ENCODE measurements around the gene CSPG4.
"Not testable (repeated sequence)": the region's sequence is repeated elsewhere in the genome, so short reads cannot be mapped to it uniquely, and the experiment has no call there.

CSPG4 gene

GRCh38 chr15:75693501-75694240, 19.0 kb downstream of the CSPG4 start:
- peak overlapping the region; percentile 63 for H3K9ac ChIP-seq (ENCODE audit: insufficient read length, low read depth)
- TF ChIP-seq SUZ12 (IDR thresholded peaks at IDR 0.05; ENCODE audit: extremely low read depth, insufficient read depth, insufficient read length) (no peak), ZNF274 (IDR thresholded peaks at IDR 0.05; ENCODE audit: low read depth, low read length) (no peak), YY1 (IDR thresholded peaks at IDR 0.05; ENCODE audit: insufficient read depth, insufficient read length) (no peak)

GRCh38 chr15:75693028-75693427, 19.6 kb downstream of the CSPG4 start:
- H3K9ac ChIP-seq (ENCODE audit: insufficient read length, low read depth); DNase-seq (ENCODE audit: low read depth, low spot score); H3K27me3 ChIP-seq (ENCODE audit: insufficient read depth, insufficient read length); H3K4me3 ChIP-seq (ENCODE audit: insufficient read length, low read depth); H3K9me3 ChIP-seq (ENCODE audit: insufficient read depth, low read length): not testable (repeated sequence)
- peaks cover 29% of the 10 kb centered on the region for H3K36me3 ChIP-seq (ENCODE audit: insufficient read depth, insufficient read length, low read length)
- H3K4me1 ChIP-seq (ENCODE audit: insufficient read depth, insufficient read length), result peaks cover 22% of the 10 kb centered on the region

More at GRCh38 chr15:75693501-75694240, 19.0 kb downstream of the CSPG4 start:
- no peak for DNase-seq (ENCODE audit: low read depth, low spot score)
- H3K9me3 ChIP-seq (ENCODE audit: insufficient read depth, low read length), result no peaks in the 10 kb centered on the region
- peaks cover 24% of the 10 kb centered on the region for H3K4me1 ChIP-seq (ENCODE audit: insufficient read depth, insufficient read length)
- no peak overlapping the region for H3K4me3 ChIP-seq (ENCODE audit: insufficient read length, low read depth)
- H3K36me3 ChIP-seq (ENCODE audit: insufficient read depth, insufficient read length, low read length), result peaks cover 22% of the 10 kb centered on the region
- no peaks in the 10 kb centered on the region for H3K27me3 ChIP-seq (ENCODE audit: insufficient read depth, insufficient read length)

DNA sequence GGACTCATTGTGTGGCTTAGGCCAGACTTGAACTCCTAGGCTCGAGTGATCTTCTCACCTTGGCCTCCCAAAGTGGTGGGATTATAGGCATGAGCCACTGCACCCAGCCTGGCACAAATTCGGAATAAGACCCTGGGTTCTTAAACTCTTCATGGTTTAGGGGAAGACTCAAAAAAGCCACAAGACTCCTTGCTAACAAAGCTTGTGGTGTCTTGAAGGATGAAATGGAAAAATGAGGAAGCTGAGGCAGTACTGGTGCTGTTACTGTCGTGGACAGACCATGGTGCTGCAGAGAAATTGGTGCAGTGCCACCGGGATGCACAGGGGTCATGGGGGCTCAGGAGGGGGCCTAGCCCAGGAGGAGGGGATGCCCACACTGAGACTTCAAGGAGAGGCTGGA, 20.3 kb downstream of the CSPG4 start:
- not testable (repeated sequence) for H3K9ac ChIP-seq (ENCODE audit: insufficient read length, low read depth); DNase-seq (ENCODE audit: low read depth, low spot score); H3K9me3 ChIP-seq (ENCODE audit: insufficient read depth, low read length); H3K4me3 ChIP-seq (ENCODE audit: insufficient read length, low read depth); H3K27me3 ChIP-seq (ENCODE audit: insufficient read depth, insufficient read length)
- Histone ChIP-seq H3K36me3 (ENCODE audit: insufficient read depth, insufficient read length, low read length) (peaks cover 36% of the 10 kb centered on the region), H3K4me1 (ENCODE audit: insufficient read depth, insufficient read length) (peaks cover 20% of the 10 kb centered on the region)

GRCh38 chr15:75689429-75689828, 23.2 kb downstream of the CSPG4 start:
- H3K9ac ChIP-seq (ENCODE audit: insufficient read length, low read depth); H3K4me3 ChIP-seq (ENCODE audit: insufficient read length, low read depth); H3K27me3 ChIP-seq (ENCODE audit: insufficient read depth, insufficient read length); DNase-seq (ENCODE audit: low read depth, low spot score); H3K9me3 ChIP-seq (ENCODE audit: insufficient read depth, low read length): not testable (repeated sequence)
- peaks cover 13% of the 10 kb centered on the region for H3K4me1 ChIP-seq (ENCODE audit: insufficient read depth, insufficient read length)
- H3K36me3 ChIP-seq (ENCODE audit: insufficient read depth, insufficient read length, low read length), result peaks cover 49% of the 10 kb centered on the region

DNA sequence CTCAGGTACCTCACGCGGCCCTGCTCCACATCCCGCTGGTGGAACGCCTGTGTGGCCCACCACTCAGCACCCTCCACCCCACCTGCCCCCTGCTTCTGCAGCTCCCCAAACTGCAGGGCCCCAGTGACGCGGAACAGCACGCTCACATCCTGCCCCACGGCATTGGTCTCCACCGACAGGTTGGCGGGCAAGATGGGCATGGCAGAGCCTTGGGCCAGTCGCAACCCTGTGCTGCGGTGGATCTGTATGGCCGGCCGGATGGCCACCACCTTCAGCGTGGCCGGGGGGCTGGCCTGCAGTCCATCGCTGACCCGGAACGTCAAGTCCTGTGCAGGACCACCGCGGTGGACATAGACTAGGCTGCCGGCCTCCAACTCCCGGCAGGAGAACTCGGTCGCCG, 23.8 kb downstream of the CSPG4 start:
- no peaks in the 10 kb centered on the region for H3K9me3 ChIP-seq (ENCODE audit: insufficient read depth, low read length)
- no peak for DNase-seq (ENCODE audit: low read depth, low spot score)
- H3K36me3 ChIP-seq (ENCODE audit: insufficient read depth, insufficient read length, low read length), result peaks cover 54% of the 10 kb centered on the region

DNA sequence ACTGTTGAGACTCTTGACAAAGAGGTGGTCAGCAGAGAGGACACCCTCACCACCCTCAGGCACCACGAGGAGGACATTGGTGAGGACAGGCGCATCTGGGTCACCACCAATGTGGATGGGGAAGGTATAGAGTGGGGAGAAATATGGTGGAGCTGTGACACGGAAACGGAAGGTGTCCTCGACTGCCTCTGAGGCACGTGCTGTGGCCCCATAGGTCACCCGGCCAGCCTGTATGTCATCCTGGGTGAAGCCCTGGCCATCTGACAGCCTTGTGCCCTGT, 24.4 kb downstream of the CSPG4 start:
- Histone ChIP-seq H3K4me1 (ENCODE audit: insufficient read depth, insufficient read length) (peaks cover 5% of the 10 kb centered on the region), H3K36me3 (ENCODE audit: insufficient read depth, insufficient read length, low read length) (peaks cover 54% of the 10 kb centered on the region), H3K4me3 (ENCODE audit: insufficient read length, low read depth) (no peak overlapping the region), H3K9ac (ENCODE audit: insufficient read length, low read depth) (no peak overlapping the region), H3K27me3 (ENCODE audit: insufficient read depth, insufficient read length) (no peaks in the 10 kb centered on the region), H3K9me3 (ENCODE audit: insufficient read depth, low read length) (no peaks in the 10 kb centered on the region)
- no peak for DNase-seq (ENCODE audit: low read depth, low spot score)
- TF ChIP-seq YY1 (IDR thresholded peaks at IDR 0.05; ENCODE audit: insufficient read depth, insufficient read length) (no peak), ZNF274 (IDR thresholded peaks at IDR 0.05; ENCODE audit: low read depth, low read length) (no peak), SUZ12 (IDR thresholded peaks at IDR 0.05; ENCODE audit: extremely low read depth, insufficient read depth, insufficient read length) (no peak)

More for the DNA sequence above, 23.8 kb downstream of the CSPG4 start:
- Histone ChIP-seq H3K9ac (ENCODE audit: insufficient read length, low read depth) (no peak overlapping the region), H3K4me3 (ENCODE audit: insufficient read length, low read depth) (no peak overlapping the region), H3K27me3 (ENCODE audit: insufficient read depth, insufficient read length) (no peaks in the 10 kb centered on the region), H3K4me1 (ENCODE audit: insufficient read depth, insufficient read length) (peaks cover 7% of the 10 kb centered on the region)
- TF ChIP-seq SUZ12 (IDR thresholded peaks at IDR 0.05; ENCODE audit: extremely low read depth, insufficient read depth, insufficient read length) (no peak), ZNF274 (IDR thresholded peaks at IDR 0.05; ENCODE audit: low read depth, low read length) (no peak), YY1 (IDR thresholded peaks at IDR 0.05; ENCODE audit: insufficient read depth, insufficient read length) (no peak)

DNA sequence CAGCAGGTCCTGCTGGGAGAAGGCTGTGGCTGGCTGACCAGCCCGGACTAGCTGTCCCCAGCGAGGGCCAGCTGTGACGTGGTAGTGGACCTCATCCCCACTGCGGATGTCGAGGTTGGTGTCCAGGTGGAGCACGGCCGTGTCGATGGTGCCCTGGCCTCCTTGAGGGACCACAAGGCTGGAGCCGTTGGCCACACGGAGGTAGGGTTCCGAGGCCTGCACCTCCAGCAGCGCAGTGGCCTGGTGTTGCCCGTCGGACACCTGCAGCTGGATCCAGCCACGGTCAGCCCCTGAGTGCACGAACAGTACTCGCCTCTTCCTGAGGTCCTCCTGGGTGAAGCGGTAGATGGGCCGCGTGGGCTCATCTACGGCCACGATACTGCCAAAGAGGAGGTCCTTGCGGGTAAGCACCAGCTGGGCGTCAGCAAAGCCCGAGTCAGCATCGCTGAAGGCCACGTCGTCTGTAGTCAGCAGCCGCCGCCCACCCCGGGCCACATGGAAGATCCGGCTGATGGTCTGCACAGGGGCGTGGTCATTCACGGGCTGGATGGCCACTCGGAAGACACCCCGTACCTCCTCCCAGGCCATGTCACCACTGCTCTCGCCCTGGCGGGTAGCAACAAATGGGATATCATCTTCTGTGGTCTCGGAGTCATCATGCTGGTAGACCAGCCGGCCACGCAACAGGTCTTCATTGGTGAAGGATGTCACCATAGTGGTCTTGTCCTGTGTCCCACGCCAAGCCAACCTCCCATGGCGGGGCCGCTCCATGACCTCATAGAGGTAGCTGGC, 25.0 kb downstream of the CSPG4 start:
- H3K27me3 ChIP-seq (ENCODE audit: insufficient read depth, insufficient read length), result no peaks in the 10 kb centered on the region
- peaks cover 54% of the 10 kb centered on the region for H3K36me3 ChIP-seq (ENCODE audit: insufficient read depth, insufficient read length, low read length)
- no peak for DNase-seq (ENCODE audit: low read depth, low spot score)

DNA sequence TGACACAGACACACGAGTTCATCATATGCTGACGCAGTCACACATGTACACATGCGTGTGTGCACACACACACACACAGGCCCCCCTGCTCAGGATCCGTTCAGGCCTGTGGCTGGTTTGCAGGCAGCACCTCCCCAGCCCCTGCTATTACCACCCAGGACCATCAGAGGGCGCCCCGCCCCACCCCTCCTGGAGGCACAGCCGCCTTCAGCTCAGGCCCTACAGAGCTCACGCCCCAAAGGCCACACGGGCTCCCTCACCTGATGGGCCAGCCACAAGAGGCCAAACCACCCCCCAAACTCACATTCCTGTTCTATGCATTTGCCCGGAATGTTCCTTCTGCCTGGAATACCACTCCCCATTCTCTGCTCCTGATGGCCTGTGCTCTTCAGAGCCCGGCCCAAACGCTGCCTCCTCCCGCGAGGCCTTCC, 26.4 kb downstream of the CSPG4 start:
- H3K4me1 ChIP-seq (ENCODE audit: insufficient read depth, insufficient read length); H3K27me3 ChIP-seq (ENCODE audit: insufficient read depth, insufficient read length); H3K9me3 ChIP-seq (ENCODE audit: insufficient read depth, low read length); H3K4me3 ChIP-seq (ENCODE audit: insufficient read length, low read depth): not testable (repeated sequence)
- peak; percentile 63 for DNase-seq (ENCODE audit: low read depth, low spot score)
- H3K36me3 ChIP-seq (ENCODE audit: insufficient read depth, insufficient read length, low read length), result peaks cover 56% of the 10 kb centered on the region
- H3K9ac ChIP-seq (ENCODE audit: insufficient read length, low read depth), result peak overlapping the region; percentile 50

More for the DNA sequence above, 25.0 kb downstream of the CSPG4 start:
- peaks cover 5% of the 10 kb centered on the region for H3K4me1 ChIP-seq (ENCODE audit: insufficient read depth, insufficient read length)
- H3K9ac ChIP-seq (ENCODE audit: insufficient read length, low read depth), result no peak overlapping the region
- H3K9me3 ChIP-seq (ENCODE audit: insufficient read depth, low read length), result no peaks in the 10 kb centered on the region
- no peak overlapping the region for H3K4me3 ChIP-seq (ENCODE audit: insufficient read length, low read depth)
- TF ChIP-seq YY1 (IDR thresholded peaks at IDR 0.05; ENCODE audit: insufficient read depth, insufficient read length) (no peak), ZNF274 (IDR thresholded peaks at IDR 0.05; ENCODE audit: low read depth, low read length) (no peak), SUZ12 (IDR thresholded peaks at IDR 0.05; ENCODE audit: extremely low read depth, insufficient read depth, insufficient read length) (no peak)

Measured in NT2/D1 (cell line).